A549 treated with DMSO at 1 μM for 4 hours (cell line): ENCODE data around the gene AGBL3. TPM values are rescaled to one million over a fixed set of nuclear protein-coding genes. Genes with fewer than 3 reads are reported as not detected.

Source experiments
- total RNA-seq: library from RNA; stranded (reverse); fragments of 200-300 nt; extraction: Qiagen RNA extraction; gene quantifications from 5 replicates; pipeline ENCODE4 v1.2.3, GENCODE V29; 2022; ENCODE audit warnings: low read depth

The AGBL3 gene
- total RNA-seq = 0.28 to 1.5 TPM (median 1.3 TPM) in 5 replicates

DNA sequence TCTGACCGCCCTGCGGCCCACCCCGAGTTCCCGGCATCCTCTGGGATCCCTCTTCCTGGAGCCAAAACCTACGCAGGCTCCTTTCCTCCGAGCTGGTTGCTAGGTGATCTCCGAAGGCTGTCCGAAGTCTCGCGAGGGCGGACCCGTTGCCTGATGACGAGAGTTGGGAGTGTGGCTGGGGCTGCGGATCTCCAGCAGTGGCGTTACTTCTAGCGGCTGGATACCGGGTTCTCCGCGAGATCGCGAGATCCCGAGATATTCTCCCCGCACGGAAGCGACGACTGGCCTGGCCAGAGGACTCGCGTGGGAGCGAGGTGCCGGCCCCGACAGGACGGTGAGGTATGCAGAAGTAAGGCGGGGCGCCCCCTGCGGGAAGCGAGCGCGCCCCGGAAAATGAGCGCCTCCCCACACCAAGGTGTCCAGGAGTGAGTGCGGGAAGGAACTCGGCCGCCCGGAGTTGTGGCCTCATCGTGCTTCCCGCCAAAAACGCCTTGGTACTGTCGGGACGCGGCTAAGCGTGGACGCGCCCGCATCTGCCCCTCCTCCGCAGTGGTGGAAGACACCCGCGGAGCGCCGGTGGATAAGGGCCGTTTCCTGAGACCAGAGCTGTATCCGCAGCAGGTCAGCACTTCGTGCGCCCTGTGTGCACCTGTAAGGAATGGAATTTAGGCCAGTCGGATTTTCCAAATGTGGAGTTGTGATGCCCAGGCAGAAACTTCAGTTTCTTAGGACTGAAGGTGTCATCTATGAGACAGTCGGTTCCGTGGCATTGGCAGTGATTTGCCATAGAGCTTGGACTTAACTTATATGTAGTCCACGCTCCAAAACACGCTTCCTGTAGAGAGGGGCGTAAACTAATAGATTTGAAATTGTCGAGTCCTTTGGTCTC lies at the start of gene AGBL3:
Gene AGBL3, plus strand, starts transcription at position 146 of the 889 bp plus-strand sequence. CDS start 1,426 bp downstream, outside the sequence.

GRCh38 chr7:135147899-135148721 lies 161.8 kb downstream of the AGBL3 start, which contains the start of gene TMEM140:
TSS of gene TMEM140 (plus strand) at chr7:135148072. CDS start at chr7:135164442, 16,370 bp downstream.

DNA sequence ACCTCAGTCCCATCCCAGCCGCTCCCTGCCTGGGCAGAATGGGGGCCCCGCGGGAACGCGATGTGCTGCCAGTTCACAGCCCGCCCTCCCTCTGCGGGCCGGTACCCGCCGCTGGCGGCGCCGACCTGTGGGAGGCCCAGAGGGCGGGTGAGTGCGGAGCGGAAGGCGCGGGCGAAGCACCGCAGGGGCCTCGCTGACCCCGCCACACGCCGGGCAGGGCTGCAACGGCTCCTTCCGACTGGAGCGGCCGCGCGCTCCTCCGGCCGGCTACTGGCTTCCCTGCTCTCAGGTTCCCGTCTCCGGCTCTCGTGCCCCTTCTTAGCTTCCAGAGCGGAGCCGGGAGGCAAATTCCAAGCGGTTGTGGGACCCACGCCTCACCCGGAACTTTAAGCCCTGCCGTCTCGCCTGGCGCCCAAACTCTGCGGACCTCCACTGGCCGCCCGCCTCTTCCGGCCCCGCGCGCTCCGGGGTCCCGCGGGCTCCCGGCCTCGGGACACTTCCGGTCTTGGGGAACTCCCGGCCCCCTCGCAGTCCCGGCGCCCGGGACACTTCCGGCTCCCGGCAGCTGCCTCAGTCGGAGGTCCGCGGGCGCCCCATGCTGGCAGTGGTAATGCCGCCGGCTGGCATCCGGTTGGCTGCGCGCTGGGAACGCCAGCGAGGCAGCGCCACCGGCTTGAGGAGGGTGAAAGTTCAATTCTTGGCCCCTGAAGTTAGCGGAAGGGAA lies 184.1 kb downstream of the AGBL3 start, which contains the start of gene CYREN:
Gene CYREN, minus strand, starts transcription at position 434 of the 724 bp plus-strand sequence. CDS start 1,785 bp downstream, outside the sequence.

Other genes with a start within 250 kb of the AGBL3 start
- gene CALD1, start 206.9 kb upstream of the AGBL3 start, total RNA-seq = 53.2 to 78.1 TPM (median 68.6 TPM) in 5 replicates
- gene TMEM140, start 161.6 kb downstream of the AGBL3 start, total RNA-seq = 1.3 to 1.7 TPM (median 1.4 TPM) in 5 replicates
- gene CYREN, start 184.2 kb downstream of the AGBL3 start, total RNA-seq = 61.4 to 76.1 TPM (median 73.8 TPM) in 5 replicates
- gene WDR91, start 225.0 kb downstream of the AGBL3 start, total RNA-seq = 5.7 to 8.7 TPM (median 8.4 TPM) in 5 replicates
- gene STRA8, start 247.3 kb downstream of the AGBL3 start, total RNA-seq = not detected in 5 replicates